ENCODE results near the gene HTT. TPM values are rescaled to one million over a fixed set of nuclear protein-coding genes. Genes with fewer than 3 reads are reported as not detected.

Gene HTT
- total RNA-seq, 1 experiment from 2014 or later: 64.4 TPM

- Histone ChIP-seq H3K27me3 (ENCODE audit: insufficient read depth, low read length) (no peaks in the 10 kb centered on the region; the same call in 1 of the 2 replicates), H2BK5ac (ENCODE audit: insufficient read length, low read length) (no peak overlapping the region), H3K14ac (ENCODE audit: insufficient read depth, low read length) (no peak overlapping the region; the same call in 1 of the 2 replicates), H3K9me3 (ENCODE audit: control insufficient read depth, low read depth, low read length) (no peaks in the 10 kb centered on the region), H3K79me2 (ENCODE audit: insufficient read depth, low read length) (no peaks in the 10 kb centered on the region), H3K9ac (ENCODE audit: extremely low read depth, insufficient read length, low read length) (no peak overlapping the region), H3K4ac (ENCODE audit: low read depth, low read length) (no peak overlapping the region), H4K5ac (ENCODE audit: insufficient read length, low read depth, low read length) (no peak overlapping the region), H3K4me2 (ENCODE audit: insufficient read depth, insufficient read length, low read length) (no peak overlapping the region), H2AFZ (ENCODE audit: low read length) (no peak overlapping the region), H3K23me2 (ENCODE audit: insufficient read length, low read depth, low read length, poor library complexity, severe bottlenecking) (no peaks in the 10 kb centered on the region), H2AK5ac (ENCODE audit: insufficient read length, low read length) (no peak overlapping the region), H2BK20ac (ENCODE audit: low read depth, low read length, poor library complexity, severe bottlenecking) (no peak overlapping the region), H2BK12ac (ENCODE audit: insufficient read length, low read depth, low read length) (no peak overlapping the region), H3K56ac (ENCODE audit: insufficient read length, low read depth, low read length) (no peak overlapping the region), H3K18ac (ENCODE audit: insufficient read length, low read depth, low read length) (no peak overlapping the region), H4K20me1 (ENCODE audit: control insufficient read depth, insufficient read depth, insufficient read length) (no peaks in the 10 kb centered on the region), H2BK15ac (ENCODE audit: low read depth, low read length) (no peak overlapping the region), H3T11ph (ENCODE audit: low read length) (no peak overlapping the region), H4K91ac (ENCODE audit: insufficient read length, low read depth, low read length) (no peak overlapping the region), H3K23ac (ENCODE audit: insufficient read length, low read depth, low read length) (no peak overlapping the region), H3K4me1 (ENCODE audit: insufficient read depth, low read length) (no peaks in the 10 kb centered on the region), H3K79me1 (ENCODE audit: insufficient read depth, low read depth, low read length, poor library complexity, severe bottlenecking) (no peaks in the 10 kb centered on the region), H2BK120ac (ENCODE audit: low read depth, low read length, poor library complexity, severe bottlenecking) (no peak overlapping the region), H3K27ac (ENCODE audit: insufficient read length, low read depth, low read length) (no peak overlapping the region), H4K8ac (replicated peaks; ENCODE audit: insufficient read length, low read depth, low read length) (no peak overlapping the region)
- H3K36me3 Mint-ChIP-seq (ENCODE audit: insufficient read depth in 1 of 3, low read depth in 3 of 3): no peaks in the 10 kb centered on the region
- no CpG with 5 or more reads among the region's 35 CpGs for WGBS (ENCODE audit: extremely low coverage, insufficient read length, low lambda C conversion rate)
- H3K27me3 Mint-ChIP-seq (ENCODE audit: low read depth): peaks cover 17% of the 10 kb centered on the region
- no peak overlapping the region for H3K4me3 Mint-ChIP-seq
- H3K9me3 Mint-ChIP-seq: no peaks in the 10 kb centered on the region; a peak in 1 of 5 replicates
- peak overlapping the region in 1 of 3 experiments; percentile 57; a peak in 2 of 7 replicates for H3K27ac Mint-ChIP-seq
- no peaks in the 10 kb centered on the region for H3K4me1 Mint-ChIP-seq
- TF ChIP-seq CTCF (conservative IDR thresholded peaks at IDR 0.05): no peak
- DNase-seq: peak; percentile 26
These were observed 187.1 kb downstream of the HTT start for GRCh38 chr4:3261411-3262207.
